Cardiac septum (tissue), 1 donor: ENCODE measurements around the gene ADGRL1. TPM values are rescaled to one million over a fixed set of nuclear protein-coding genes. Genes with fewer than 3 reads are reported as not detected.

ENCODE experiments used
- DNase-seq: peaks from one replicate; pipeline ENCODE4 v3.0.0-alpha.2; 2020; ENCODE audit warnings: low spot score
- intact Hi-C: fragments of 100-400 bp; cut with DNase I; formaldehyde crosslinking; loops from one replicate; pipeline ENCODE4 v1.14.0; 2022
- total RNA-seq: library from RNA; stranded (reverse); fragmentation: NEBNext Ultra II Directional; extraction: Animal tissue kit (Norgen Biotek cat#: 25700); gene quantifications from one replicate; pipeline ENCODE4 v1.2.1, GENCODE V29; 2021
- donor health status: DM: no; HTN: no; CAD: no.

ADGRL1 gene
- total RNA-seq, 1 donor from 2014 or later: 7.9 TPM

DNA sequence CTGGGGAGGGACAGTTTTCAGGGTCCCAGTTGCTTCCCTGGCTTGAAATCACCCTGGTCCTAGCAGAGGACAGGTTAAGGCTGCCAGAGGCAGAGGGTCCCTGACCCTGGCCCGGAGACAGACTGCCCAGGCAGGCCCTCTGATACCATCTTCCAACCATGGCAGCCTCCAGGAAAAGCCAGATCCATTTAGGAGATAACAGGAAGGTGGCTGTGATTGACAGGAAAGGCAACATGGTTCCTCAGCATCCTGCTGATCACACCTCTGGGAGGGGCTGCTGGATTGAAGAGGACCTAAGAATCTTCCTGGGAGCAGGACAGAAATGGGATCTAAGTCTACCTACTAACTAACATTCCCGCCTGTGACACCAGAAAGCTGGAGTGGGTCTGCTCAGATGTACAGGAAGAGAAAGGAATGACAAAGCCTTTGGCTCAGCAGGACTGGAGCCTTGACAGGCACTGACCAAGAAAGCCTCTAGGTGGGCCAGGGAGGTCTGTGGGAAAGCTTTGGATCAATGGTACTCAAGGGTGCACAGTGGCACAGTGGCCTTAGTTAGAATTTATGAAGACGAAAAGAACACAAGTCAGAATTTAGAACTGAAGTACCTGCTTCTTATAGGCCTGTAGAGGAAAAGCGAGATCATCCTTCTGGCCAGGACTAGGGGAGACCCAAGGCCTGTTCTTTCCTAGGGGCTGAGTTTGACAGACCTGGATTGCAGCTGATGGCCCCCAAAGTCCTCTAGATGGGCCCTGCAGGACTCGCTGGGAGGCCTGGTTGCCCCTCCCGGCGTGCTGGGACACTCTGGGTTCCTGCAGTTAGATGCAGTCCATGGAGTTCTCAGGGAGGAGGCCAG, 86.1 kb downstream of the ADGRL1 start:
- DNase-seq: no peak
- intact Hi-C loops: loop anchor here (5.0 kb wide), 1 partner anchor 38 kb away; no protein-coding TSS in a partner anchor

DNA sequence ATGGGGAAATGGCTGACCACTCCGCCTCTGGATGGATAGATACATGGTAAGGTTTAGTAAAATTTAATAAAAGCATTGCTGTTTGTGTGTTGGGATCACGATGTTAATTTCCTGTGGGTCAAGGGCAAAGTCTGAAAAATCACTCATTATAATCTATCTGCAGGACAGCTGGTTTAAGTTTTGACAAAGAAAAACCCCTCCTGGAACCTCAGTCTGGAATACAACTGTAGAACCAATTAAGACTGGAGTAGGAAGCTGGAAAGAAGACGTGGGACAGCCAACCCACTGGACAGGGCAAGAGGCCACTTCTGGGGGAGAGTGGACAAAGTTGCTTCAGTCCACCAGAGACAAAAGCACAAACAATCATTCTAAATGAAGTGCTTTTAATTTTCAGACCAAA, 86.8 kb downstream of the ADGRL1 start:
- DNase-seq: no peak
- intact Hi-C loops: loop anchor here (5.0 kb wide), 1 partner anchor 37 kb away; no protein-coding TSS in a partner anchor

DNA sequence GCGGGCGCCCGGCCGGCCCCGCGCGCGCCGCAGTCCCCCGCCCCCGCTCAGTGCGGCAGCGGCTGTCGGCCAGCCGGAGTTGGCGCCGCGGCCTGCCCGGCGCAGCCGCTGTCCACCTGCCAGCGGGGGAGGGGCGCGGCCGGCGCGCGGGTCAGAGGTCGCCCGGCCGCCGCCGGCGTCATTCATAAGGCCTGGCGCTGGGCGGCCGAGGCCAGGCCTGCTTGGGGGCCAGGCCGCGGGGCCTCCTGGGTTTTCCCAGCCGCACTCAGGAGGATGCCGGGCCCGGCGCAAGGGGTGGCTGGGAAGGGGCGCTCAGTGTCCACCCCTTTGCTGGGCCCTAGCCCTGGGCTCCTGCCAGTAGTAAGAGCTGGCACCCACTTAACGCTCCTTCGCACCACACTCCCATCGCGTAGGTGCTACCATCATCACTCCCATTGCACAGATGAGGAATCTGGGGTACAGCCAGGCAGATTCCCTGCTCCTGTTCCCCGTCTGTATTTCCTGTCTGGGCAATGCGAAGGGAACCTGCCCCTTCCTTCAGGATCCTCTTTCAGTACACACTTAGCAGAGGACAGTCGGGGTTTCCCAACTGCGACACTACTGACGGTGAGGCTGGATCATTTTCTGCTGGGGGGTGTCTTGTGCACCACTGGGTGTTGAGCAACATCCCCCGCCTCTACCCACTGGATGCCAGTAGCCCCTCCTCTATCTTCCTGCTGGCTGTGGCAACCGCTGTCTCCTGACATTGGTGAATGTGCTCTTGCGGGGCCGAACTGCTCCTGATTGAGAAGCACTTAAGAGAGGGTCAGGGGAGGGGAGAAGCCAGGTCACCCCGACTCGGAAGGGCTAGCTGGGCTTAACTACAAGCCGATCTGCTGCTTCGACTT, 87.6 kb downstream of the ADGRL1 start:
- peak; percentile 87 for DNase-seq
- intact Hi-C loops: loop anchor here (5.0 kb wide), 1 partner anchor 36 kb away; no protein-coding TSS in a partner anchor

DNA sequence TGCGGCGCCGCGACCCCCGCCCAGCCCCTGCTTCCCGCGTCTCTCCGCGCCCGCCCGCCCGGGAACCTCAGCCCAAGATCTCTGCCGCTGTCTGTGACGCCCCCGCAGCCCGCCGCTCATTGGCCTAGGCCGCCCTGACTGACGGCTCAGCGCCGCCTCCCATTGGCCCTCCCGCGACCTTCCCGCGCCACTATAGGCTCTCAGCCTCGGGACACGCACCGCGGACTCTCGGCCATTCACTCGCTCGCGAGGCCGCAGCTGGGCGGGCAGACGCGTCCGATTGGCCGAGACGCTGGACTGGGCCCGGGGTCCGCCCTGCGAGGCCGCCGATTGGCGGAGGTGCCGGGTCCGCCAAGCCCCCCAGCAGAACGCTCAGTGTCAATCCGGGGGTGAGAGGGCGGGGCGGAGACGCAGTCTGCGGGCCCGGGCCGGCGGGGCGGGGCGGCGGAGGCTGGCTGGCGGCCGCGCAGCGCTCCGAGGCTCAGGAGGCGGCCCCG, 88.3 kb downstream of the ADGRL1 start, which contains the start of gene PRKACA:
TSS of gene PRKACA (minus strand) at position 95 of the 497 bp plus-strand sequence. CDS start 215 bp downstream, outside the sequence.
- intact Hi-C loops: loop anchor here (1.0 to 5.0 kb wide), 2 partner anchors 20 to 35 kb away; no protein-coding TSS in a partner anchor
- DNase-seq: peak; percentile 99

DNA sequence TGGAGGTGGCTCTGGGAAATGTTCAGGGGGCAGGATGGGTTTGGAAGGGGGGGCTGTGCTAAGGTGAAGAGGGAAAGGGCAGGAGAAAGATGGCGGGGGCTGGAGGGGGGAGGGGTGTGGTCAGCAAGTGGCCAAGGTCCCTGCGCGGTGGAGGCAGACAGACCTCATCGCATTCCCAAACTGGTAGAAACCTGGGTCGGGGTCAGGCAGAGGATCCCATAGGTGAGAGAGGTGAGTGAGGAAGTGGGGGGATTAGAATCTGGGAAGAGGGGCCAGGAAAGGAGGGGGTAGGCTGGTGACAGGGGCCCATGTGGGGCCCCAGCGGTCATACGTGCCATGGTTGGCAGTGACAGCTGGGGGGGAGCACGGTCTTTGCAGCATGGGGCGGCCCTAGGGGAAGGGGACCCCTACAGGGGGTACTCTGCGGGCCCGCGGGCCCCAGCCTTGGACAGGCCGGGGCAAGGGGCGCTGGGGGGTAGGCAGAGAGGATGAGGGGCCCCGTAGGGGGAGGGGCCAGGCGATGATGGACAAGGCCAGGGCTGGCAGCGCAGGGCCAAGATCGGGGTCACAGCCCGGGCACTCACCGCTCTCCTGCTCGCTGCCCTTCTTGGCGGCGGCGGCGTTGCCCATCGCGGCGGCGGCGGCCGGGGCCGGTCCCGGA, 88.9 kb downstream of the ADGRL1 start:
- no peak for DNase-seq
- intact Hi-C loops: loop anchor here (1.0 to 5.0 kb wide), 2 partner anchors 20 to 35 kb away; no protein-coding TSS in a partner anchor

DNA sequence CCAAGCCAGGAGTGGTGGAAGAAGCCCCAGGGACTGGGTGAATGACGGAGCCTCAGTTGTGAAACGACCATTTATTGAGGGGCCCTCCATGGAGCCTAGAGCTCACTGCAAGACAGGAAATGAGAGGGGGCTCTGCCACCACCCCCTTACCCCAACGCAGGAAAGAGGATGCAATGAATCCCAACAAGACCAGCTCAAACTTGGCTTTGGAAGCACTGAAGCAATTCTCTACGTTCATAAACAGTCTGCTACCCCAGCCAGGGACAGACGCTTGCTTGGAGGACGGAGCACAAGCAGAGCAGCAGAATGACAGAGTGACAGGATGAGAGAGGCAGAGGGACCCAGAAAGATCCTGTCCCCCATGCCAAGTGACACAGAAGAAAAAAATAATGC, 89.4 kb downstream of the ADGRL1 start:
- intact Hi-C loops: loop anchor here (5.0 kb wide), 1 partner anchor 34 kb away; no protein-coding TSS in a partner anchor

DNA sequence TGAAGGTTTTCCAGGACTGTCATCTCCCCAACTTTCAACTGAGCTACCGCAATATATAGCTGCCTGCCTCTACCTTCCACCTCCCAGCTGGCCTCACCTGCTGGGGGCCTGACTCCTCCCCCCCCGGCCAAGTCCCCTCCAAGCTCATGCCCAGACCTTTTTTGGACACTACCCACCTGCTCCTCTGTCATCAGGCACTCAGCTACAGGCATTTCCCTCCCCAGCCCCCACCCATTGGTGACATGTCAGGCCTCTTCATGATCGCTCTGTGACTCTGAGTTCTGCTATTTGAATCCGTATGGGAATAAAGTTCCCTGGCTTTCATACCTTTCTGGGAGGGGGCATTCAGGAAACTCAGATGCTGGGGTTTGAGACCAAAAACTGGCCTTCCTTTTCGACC, 90.2 kb downstream of the ADGRL1 start:
- intact Hi-C loops: loop anchor here (5.0 kb wide), 1 partner anchor 33 kb away; no protein-coding TSS in a partner anchor
- DNase-seq: no peak

More for the DNA sequence above, 89.4 kb downstream of the ADGRL1 start:
- no peak for DNase-seq

DNA sequence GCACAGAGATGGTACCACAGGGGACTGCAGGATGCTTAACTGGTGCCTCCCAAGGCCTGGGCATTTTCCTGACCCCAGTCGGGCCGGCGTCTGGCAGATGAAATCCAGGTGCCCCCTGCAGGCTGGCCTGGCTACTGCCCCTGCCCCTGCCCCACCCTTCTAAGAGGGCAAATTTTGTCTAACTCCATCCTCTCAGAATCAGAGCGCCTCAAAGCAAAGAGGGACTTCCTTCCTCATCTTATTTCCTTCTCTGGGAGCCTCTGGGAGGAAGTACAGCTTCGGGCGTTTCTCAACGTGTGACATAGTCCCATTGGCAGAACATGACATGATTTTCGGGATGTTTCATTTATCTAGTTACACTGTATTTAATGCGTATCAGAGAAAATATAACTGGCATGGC, 91.1 kb downstream of the ADGRL1 start:
- peak; percentile 86 for DNase-seq
- intact Hi-C loops: loop anchor here (5.0 kb wide), 1 partner anchor 33 kb away; no protein-coding TSS in a partner anchor

DNA sequence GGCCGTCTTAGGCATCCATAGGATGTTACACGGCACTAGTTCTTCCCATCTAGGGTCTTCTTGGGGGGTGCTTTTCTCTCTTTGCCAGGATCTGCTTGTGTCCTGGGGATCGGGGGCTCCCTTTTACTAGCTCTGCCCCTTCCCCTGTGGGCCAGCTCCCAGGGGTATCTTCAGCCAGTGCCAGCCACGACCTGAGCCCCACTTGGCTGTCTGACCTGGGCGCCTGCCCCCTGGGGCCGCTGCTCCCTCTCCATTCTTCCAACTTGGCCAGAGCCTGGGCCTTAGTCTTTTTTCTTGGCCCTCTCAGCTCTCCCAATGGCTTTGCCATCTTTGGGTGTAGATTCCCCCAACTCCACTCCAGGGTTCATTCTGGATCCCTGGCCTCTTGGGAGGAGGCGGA, 91.5 kb downstream of the ADGRL1 start:
- intact Hi-C loops: no loop called here
- no peak for DNase-seq

DNA sequence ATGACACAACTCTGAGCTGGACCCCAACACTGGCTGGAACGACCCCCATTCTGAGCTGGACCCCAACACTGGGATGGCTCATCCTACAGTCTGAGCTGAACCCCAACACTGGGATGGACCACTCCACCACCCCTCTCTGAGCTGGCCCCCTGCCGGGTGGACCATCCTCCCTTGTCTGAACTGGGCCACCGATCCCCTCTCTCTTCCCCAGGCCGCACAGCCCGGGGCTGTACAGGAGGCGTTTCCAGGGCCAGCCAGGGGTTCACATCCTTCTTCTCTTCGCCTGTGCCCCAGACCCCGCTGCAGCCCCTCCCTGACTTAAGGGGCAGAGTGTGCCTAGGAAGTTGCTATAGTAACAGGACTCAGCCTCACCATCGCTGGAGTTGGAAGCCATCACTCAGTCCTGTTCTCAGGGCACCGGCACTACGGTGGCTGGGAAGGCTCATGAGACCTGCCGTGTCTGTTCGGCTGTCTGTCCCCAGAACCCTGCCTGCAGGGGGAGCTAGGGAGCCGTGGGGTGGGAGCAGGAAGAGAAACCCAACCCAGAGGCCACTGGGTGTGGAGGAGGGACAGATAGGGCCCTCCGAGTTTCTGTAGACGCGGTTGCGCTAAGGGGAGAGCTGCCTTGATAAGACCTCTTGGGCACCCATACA, 92.1 kb downstream of the ADGRL1 start:
- intact Hi-C loops: loop anchor here (2.0 kb wide), 1 partner anchor 21 kb away; no protein-coding TSS in a partner anchor
- peak; percentile 83 for DNase-seq

DNA sequence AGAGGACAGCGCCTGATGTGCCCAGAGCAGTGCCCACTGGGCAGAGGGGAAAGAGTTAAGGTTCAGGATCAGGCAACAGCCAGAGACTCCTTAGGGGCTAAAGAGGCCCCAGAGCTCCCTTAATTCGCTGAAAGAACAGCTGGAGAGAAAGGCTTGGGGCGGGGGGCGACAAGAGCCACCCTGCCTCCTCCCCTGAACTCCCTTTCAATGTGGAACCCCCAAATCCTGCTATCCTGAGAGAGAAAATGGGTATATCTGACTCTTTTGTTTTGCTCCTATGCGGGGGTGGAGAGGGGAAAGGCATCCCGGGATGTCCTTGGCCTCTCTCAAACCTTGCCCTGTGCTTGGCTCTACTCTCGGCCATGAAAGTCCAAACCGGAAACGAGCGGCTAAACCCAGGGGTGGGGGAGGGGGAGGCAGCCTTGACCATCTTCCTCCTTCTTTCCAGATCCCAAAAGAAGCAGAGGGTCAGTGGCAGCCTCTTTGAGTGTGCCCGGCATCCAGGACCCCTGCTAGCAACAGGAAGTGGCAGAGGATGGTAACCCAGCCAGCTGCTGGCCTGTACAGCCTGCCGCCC, 93.1 kb downstream of the ADGRL1 start:
- intact Hi-C loops: loop anchor here (2.0 kb wide), 1 partner anchor 20 kb away; no protein-coding TSS in a partner anchor

DNA sequence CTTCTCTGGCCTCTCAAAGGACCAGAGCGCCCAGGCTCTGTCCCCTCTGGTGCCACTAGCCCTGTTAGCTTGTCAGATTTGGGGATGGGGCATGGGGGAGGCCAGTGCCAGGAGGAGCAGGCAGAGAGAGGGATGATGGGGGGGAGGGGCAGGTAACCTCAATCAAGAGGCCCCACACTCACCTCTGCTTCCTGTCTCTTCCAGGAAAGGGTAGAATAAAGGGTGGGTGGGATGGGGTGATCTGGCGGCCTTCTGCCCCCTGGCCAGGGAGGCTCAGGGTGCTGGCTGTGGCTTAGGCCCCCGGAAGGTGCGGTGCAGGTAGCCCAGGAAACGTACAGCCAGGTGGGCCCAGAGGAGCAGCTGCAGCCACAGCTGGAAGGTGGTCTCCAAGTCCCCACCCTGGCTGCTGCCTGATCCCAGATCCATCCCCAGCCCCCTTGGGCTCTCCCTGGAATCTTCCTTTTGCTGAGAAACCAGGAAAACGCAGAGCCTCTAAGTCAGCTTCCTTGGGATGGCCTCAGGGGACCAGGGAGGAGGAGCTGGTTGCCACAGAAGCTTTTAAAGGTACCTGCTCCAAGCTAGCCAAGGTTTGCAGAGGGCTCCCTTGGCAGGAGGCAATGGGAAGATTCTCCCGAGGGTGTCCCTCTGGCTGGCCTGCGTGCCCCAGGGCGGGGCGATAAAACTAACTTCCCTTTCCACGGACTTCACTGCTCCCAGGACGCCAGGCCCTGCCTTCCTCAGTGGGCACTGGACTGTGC, 93.7 kb downstream of the ADGRL1 start:
- intact Hi-C loops: loop anchor here (2.0 kb wide), 1 partner anchor 19 kb away; no protein-coding TSS in a partner anchor
- no peak for DNase-seq

More for the DNA sequence above, 93.1 kb downstream of the ADGRL1 start:
- no peak for DNase-seq

DNA sequence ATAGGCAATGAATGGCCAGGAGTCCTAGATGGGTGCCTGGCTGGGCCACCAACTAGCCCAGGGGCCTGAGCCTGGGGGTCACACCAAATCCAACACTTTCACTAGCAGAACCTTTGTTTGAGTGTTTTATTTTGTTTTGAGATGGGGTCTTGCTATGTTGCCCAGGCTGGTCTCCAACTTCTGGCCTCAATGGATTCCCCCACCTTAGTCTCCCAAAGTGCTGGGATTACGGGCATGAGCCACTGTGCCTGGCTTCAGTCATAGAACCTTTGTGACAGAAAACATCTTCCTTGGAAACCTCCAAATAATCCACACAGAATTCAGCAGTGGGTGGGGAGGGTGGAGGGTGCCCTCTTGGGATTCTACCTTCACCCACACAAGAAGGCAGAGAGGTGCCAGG, 94.5 kb downstream of the ADGRL1 start:
- no peak for DNase-seq
- intact Hi-C loops: no loop called here

DNA sequence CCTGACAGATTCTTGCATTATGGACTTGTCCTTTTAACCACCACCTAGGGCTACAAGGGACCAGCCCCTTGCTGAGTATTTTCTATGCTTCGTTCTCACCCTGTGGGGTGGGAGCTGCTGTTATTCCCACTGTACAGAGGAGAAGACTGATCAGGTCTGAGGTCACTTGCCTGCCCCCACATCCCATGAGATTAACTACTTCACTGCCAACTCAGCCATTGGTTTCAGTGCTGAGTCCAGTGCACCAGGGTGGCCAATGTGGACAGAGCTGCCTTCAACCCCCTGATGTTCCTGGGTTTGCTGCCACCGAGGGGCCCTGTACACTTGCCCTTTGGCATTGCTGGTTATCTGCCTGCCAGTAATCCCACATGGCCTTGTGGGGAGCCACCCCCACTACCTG, 95.3 kb downstream of the ADGRL1 start:
- no peak for DNase-seq

DNA sequence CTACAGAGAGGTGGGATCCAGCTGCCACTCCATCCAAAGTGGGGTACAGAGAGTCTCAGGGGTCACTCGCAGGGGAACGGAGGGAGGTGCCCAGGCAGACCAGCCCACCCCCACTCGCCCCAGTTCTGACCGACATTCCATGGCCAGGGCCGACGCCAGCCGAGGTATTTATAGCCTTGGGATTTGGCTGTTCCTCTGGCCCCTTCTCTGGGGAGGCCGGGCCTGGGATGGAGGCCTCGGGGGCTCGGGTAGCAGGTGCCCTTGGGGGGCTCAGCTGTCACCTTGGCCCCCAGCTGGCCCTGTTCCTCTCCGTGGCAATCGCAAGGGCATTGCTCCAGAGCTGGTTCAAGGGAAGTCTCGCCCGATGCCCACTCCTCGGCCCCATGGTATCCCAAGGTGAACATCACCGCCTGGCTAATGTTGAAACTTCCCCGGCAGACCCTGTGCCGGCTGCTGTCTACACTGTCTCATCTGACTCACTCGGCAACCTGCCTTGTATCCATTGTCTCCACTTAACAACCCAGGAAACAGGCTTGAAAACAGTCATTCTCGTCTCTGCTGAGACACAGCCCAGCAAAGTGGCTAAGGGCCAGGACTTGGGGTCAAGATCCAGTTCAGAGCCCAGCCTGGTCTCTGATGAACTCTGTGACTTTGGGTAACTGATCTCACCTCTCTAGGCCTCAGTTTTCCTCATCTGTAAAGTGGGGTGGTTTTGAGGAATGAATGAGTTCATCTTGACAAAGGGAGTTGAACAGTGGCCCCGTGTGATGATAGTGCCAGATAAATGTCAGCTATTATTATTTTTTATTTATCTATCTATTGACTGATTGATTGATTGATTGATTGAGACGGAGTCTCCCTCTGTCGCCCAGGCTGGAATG, 98.1 kb downstream of the ADGRL1 start:
- peak; percentile 87 for DNase-seq
- intact Hi-C loops: no loop called here

More for the DNA sequence above, 95.3 kb downstream of the ADGRL1 start:
- intact Hi-C loops: no loop called here

DNA sequence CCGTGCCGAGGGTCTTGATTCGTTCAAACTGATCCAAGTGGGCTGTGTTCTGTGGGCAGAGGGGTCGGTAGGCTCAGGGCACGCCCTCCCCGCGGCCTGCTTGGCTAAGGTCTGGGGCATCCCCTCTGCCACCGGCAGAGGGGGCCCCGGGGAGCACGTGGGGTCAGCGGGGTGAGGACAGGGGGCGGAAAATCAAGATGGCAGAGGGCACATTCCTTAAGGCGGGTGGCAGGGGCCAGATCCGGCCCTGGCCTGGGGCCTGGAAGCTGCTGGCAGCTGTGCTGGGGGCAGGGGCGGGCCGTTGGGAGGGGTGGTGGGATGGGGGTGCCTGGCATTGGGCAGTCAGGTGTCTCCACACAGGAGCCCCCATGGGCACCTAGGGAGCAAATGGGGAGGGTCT, 99.1 kb downstream of the ADGRL1 start:
- DNase-seq: no peak
- intact Hi-C loops: no loop called here
